Measurements from ENCODE around the gene AKR1C8. TPM values are rescaled to one million over a fixed set of nuclear protein-coding genes. Genes with fewer than 3 reads are reported as not detected.
"Not testable (repeated sequence)": the region's sequence is repeated elsewhere in the genome, so short reads cannot be mapped to it uniquely, and the experiment has no call there.

Gene AKR1C8
- total RNA-seq, 1 experiment from 2014 or later = not detected

GRCh38 chr10:5188358-5188757 lies 3.4 kb upstream of the AKR1C8 start:
- no peaks in the 10 kb centered on the region for H3K36me3 ChIP-seq
- H3K4me3 ChIP-seq = no peak overlapping the region
- no peak for DNase-seq
- no peaks in the 10 kb centered on the region for H3K27me3 ChIP-seq
- no peaks in the 10 kb centered on the region; the same call in 1 of the 2 replicates for H3K9me3 ChIP-seq

- Histone ChIP-seq H3K36me3 (no peaks in the 10 kb centered on the region), H3K9me3 (no peaks in the 10 kb centered on the region; the same call in 1 of the 2 replicates), H3K27me3 (no peaks in the 10 kb centered on the region), H3K4me3 (no peak overlapping the region)
- DNase-seq = no peak
Measured at GRCh38 chr10:5187867-5188266, 2.9 kb upstream of the AKR1C8 start.

GRCh38 chr10:5183923-5184322 lies 1.0 kb downstream of the AKR1C8 start:
- Histone ChIP-seq H3K9me3 (no peaks in the 10 kb centered on the region), H3K36me3 (no peaks in the 10 kb centered on the region), H3K4me3 (no peak overlapping the region), H3K27me3 (no peaks in the 10 kb centered on the region)
- DNase-seq = no peak

- H3K4me3 ChIP-seq, H3K9me3 ChIP-seq, H3K27me3 ChIP-seq, DNase-seq, H3K36me3 ChIP-seq: not testable (repeated sequence)
Measured at GRCh38 chr10:5180503-5180902, 4.4 kb downstream of the AKR1C8 start.

GRCh38 chr10:5175581-5175980 lies 9.4 kb downstream of the AKR1C8 start:
- not testable (repeated sequence) for H3K9me3 ChIP-seq, H3K27me3 ChIP-seq, H3K36me3 ChIP-seq

GRCh38 chr10:5168897-5169420 lies 16.0 kb downstream of the AKR1C8 start:
- Histone ChIP-seq H3K27me3 (no peaks in the 10 kb centered on the region), H3K4me3 (no peak overlapping the region), H3K9me3 (peaks cover 10% of the 10 kb centered on the region), H3K36me3 (no peaks in the 10 kb centered on the region)
- no peak for DNase-seq

More at GRCh38 chr10:5175581-5175980, 9.4 kb downstream of the AKR1C8 start:
- DNase-seq, H3K4me3 ChIP-seq: not testable (repeated sequence)

GRCh38 chr10:5165738-5166137 lies 19.2 kb downstream of the AKR1C8 start:
- Histone ChIP-seq H3K27me3 (no peaks in the 10 kb centered on the region), H3K4me3 (no peak overlapping the region), H3K9me3 (peaks cover 12% of the 10 kb centered on the region), H3K36me3 (no peaks in the 10 kb centered on the region)
- DNase-seq = no peak

- Histone ChIP-seq H3K27me3 (no peaks in the 10 kb centered on the region), H3K9me3 (peaks cover 12% of the 10 kb centered on the region), H3K36me3 (no peaks in the 10 kb centered on the region), H3K4me3 (no peak overlapping the region)
- no peak for DNase-seq
Measured at GRCh38 chr10:5163487-5163886, 21.5 kb downstream of the AKR1C8 start.

- no peaks in the 10 kb centered on the region for H3K27me3 ChIP-seq
- no peak for DNase-seq
- H3K36me3 ChIP-seq = no peaks in the 10 kb centered on the region
- H3K9me3 ChIP-seq = 0 out of 2 replicates have a peak, but pooled peaks cover 2% of the 10 kb centered on the region
- no peak overlapping the region for H3K4me3 ChIP-seq
Measured at GRCh38 chr10:5159126-5159525, 25.8 kb downstream of the AKR1C8 start.

GRCh38 chr10:5157501-5157900 lies 27.4 kb downstream of the AKR1C8 start:
- H3K9me3 ChIP-seq = 0 out of 2 replicates have a peak, but pooled peaks cover under 1% of the 10 kb centered on the region
- H3K4me3 ChIP-seq = no peak overlapping the region
- DNase-seq = no peak
- H3K36me3 ChIP-seq = no peaks in the 10 kb centered on the region
- H3K27me3 ChIP-seq = no peaks in the 10 kb centered on the region

- H3K27me3 ChIP-seq = no peaks in the 10 kb centered on the region
- no peak for DNase-seq
- H3K36me3 ChIP-seq = no peaks in the 10 kb centered on the region
- no peaks in the 10 kb centered on the region for H3K9me3 ChIP-seq
- no peak overlapping the region for H3K4me3 ChIP-seq
Measured at GRCh38 chr10:5155951-5156350, 29.0 kb downstream of the AKR1C8 start.

- DNase-seq = no peak
- Histone ChIP-seq H3K4me3 (no peak overlapping the region), H3K9me3 (no peaks in the 10 kb centered on the region), H3K36me3 (no peaks in the 10 kb centered on the region), H3K27me3 (no peaks in the 10 kb centered on the region)
Measured at GRCh38 chr10:5151076-5151475, 33.9 kb downstream of the AKR1C8 start.

GRCh38 chr10:5148678-5149032 lies 36.3 kb downstream of the AKR1C8 start:
- Histone ChIP-seq H3K36me3 (no peaks in the 10 kb centered on the region), H3K9me3 (no peaks in the 10 kb centered on the region), H3K27me3 (no peaks in the 10 kb centered on the region), H3K4me3 (no peak overlapping the region)
- no peak for DNase-seq

- H3K36me3 ChIP-seq = no peaks in the 10 kb centered on the region
- DNase-seq = no peak
- H3K9me3 ChIP-seq = no peaks in the 10 kb centered on the region
- no peaks in the 10 kb centered on the region for H3K27me3 ChIP-seq
- H3K4me3 ChIP-seq = no peak overlapping the region
Measured at GRCh38 chr10:5147981-5148677, 36.8 kb downstream of the AKR1C8 start.

- DNase-seq = no peak
- no peaks in the 10 kb centered on the region for H3K36me3 ChIP-seq
- no peaks in the 10 kb centered on the region for H3K9me3 ChIP-seq
- no peaks in the 10 kb centered on the region for H3K27me3 ChIP-seq
- H3K4me3 ChIP-seq = no peak overlapping the region
Measured at GRCh38 chr10:5147255-5147980, 37.5 kb downstream of the AKR1C8 start.

- Histone ChIP-seq H3K9me3 (no peaks in the 10 kb centered on the region), H3K27me3 (no peaks in the 10 kb centered on the region), H3K36me3 (no peaks in the 10 kb centered on the region), H3K4me3 (no peak overlapping the region)
- no peak for DNase-seq
Measured at GRCh38 chr10:5146920-5147254, 38.1 kb downstream of the AKR1C8 start.

- Histone ChIP-seq H3K27me3 (no peaks in the 10 kb centered on the region), H3K4me3 (no peak overlapping the region), H3K36me3 (no peaks in the 10 kb centered on the region), H3K9me3 (no peaks in the 10 kb centered on the region)
- DNase-seq = no peak
Measured at GRCh38 chr10:5143137-5143536, 41.8 kb downstream of the AKR1C8 start.

- Histone ChIP-seq H3K4me3 (no peak overlapping the region), H3K9me3 (no peaks in the 10 kb centered on the region), H3K36me3 (no peaks in the 10 kb centered on the region), H3K27me3 (no peaks in the 10 kb centered on the region)
- no peak for DNase-seq
Measured at GRCh38 chr10:5142199-5142598, 42.8 kb downstream of the AKR1C8 start.

All from MG63 (cell line).